ENCODE data around the gene PIAS4.
"Not testable (repeated sequence)": the region's sequence is repeated elsewhere in the genome, so short reads cannot be mapped to it uniquely, and the experiment has no call there.

Gene PIAS4

DNA sequence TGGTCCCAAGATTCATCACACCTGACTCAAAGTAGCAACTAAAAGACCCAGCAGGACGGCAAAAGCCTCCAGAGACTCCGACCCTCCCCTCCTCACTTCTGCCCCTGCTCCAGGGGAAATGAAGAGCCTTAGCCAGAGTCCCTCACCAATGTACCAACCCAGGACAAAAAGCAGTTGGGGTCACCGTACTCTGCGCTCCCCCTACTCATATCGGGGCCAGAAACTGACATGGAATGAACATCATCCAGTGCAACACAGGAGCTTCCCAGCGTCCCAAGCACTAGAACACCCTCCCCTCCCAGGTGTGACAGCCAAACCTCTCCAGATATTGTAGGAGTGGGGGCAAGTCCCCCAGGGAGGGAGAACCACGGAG lies 24.0 kb upstream of the PIAS4 start:
- Mint-ChIP-seq H3K27ac (peak overlapping the region; percentile 98), H3K27me3 (no peaks in the 10 kb centered on the region), H3K9me3 (no peaks in the 10 kb centered on the region), H3K4me3 (peak overlapping the region; percentile 98), H3K36me3 (peaks cover 29% of the 10 kb centered on the region), H3K4me1 (peaks cover 54% of the 10 kb centered on the region)

DNA sequence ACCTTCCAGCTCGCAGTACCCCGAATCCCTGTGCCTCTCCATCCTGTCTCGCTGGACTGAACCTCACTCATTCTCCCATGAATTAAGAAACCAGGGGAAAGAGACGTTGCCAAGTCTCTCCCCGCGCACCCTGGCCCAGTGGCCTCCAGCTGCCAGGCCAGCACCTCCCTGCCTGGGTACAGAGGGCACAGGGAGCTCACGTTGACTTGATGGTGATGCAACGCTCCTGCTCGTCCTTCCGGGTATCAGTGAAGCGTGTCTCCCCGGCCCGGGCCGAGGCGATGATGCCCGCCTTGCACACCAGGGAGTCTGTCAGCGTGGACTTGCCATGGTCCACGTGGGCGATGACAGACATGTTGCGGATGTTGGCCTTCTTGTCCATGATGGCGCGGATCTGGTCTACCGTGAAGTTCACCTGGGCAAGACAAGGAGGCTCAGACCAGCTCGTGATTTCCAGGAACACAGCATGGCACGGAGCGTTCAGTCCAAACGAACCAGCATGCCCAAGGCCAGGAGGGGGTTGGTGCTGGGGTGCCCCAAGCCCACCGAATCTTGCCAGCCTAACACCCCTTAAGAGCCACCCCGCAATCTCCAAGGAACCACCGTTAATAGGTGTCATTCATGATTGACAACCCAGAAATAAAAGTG lies 23.5 kb upstream of the PIAS4 start:
- no peaks in the 10 kb centered on the region for H3K9me3 Mint-ChIP-seq
- peaks cover 51% of the 10 kb centered on the region for H3K4me1 Mint-ChIP-seq
- H3K36me3 Mint-ChIP-seq, result peaks cover 29% of the 10 kb centered on the region
- no peaks in the 10 kb centered on the region for H3K27me3 Mint-ChIP-seq
- peak overlapping the region; percentile 98 for H3K27ac Mint-ChIP-seq
- H3K4me3 Mint-ChIP-seq, result peak overlapping the region; percentile 98

DNA sequence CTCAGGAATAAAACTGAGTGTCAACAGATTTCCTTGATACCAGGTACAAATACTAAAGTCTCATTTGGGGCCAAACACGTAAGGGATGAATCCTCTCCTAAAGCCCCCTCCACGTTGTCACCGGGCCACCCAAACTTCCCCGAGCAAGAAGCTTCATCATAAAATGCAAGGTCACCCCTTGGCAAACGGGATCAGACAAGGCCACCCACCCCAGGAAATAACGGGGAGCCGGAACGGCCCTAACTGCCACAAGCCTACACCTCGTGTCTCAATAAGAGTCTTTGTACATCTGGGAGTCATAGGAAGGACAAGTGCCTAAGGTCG lies 23.0 kb upstream of the PIAS4 start:
- Mint-ChIP-seq H3K36me3 (peaks cover 29% of the 10 kb centered on the region), H3K4me3 (peak overlapping the region; percentile 98), H3K27me3 (no peaks in the 10 kb centered on the region), H3K4me1 (peaks cover 48% of the 10 kb centered on the region), H3K27ac (peak overlapping the region; percentile 98), H3K9me3 (no peaks in the 10 kb centered on the region)

DNA sequence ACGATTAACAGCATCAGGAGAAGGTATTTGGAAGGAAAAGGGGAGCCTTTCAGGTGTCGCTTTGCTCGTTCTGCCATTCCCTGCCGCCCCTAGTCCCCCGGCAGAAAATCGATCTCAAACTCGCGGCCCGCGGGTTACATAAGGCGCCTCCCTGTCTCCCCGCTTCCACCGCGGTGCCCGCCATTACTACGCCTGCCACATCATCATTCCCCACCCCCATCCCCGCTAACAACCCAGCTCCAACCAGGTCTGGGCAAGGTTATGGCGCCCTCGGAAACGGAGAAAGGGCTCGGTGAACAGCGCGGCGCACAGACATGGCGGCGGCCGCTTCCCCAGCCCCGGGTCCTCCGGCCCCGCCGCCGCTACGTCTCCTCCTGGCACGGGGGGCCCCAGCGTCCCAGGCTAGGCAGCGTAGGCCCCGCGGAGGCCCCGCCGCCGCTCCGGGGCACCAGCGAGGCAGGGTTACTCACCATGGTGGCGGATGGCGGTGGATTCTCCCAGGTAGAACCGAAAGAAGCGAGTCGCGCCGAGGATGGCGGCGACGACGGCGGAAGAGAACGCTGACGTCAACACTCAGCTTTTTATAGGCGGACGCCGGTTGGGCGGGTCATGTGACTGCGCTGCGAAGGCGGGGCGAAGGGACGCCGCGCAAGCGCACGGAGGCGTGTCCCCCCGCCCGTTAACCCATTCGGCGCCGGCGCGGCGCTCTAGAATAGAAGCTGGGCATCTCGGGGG lies 22.5 kb upstream of the PIAS4 start, which contains the start of gene EEF2:
Gene EEF2 (minus strand): TSS at position 556 of the 735 bp plus-strand sequence. CDS start 83 bp downstream, at position 473.
- Mint-ChIP-seq H3K27me3 (no peaks in the 10 kb centered on the region), H3K9me3 (no peaks in the 10 kb centered on the region), H3K4me1 (peaks cover 46% of the 10 kb centered on the region), H3K36me3 (peaks cover 29% of the 10 kb centered on the region), H3K27ac (peak within 1 kb of the TSS; percentile 98), H3K4me3 (peak within 1 kb of the TSS; percentile 98)

DNA sequence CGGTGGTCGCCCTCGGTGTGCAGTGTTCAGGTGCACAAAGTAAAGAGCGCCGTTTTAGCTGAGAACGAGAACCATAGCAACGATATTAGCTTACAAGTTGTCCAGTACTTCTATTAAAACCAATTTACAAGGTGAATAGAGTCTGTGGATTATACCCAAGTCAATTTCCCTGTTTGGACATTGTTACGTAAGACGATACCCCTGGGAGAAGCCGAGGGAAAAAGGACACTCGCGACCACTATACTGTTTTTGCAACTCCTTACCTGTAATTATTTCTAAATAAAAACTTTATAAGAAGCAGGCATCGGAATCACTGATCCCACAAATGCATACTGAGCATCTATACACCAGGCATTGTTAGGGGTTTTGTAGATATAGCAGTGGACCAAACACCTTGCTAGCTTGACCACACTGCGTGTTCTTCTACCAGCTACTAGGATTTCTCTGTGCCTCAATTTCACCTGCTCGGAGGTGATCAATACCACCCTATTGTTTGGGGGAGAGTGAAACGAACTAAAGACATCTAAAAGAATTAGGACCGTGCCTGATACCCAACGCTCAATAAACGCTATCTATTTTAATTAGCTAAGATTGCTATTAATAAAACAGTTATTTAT lies 21.8 kb upstream of the PIAS4 start:
- peaks cover 28% of the 10 kb centered on the region for H3K36me3 Mint-ChIP-seq
- H3K4me3 Mint-ChIP-seq, result peak overlapping the region; percentile 98
- H3K27me3 Mint-ChIP-seq, result no peaks in the 10 kb centered on the region
- no peaks in the 10 kb centered on the region for H3K9me3 Mint-ChIP-seq
- peak overlapping the region; percentile 98 for H3K27ac Mint-ChIP-seq
- peaks cover 50% of the 10 kb centered on the region for H3K4me1 Mint-ChIP-seq

DNA sequence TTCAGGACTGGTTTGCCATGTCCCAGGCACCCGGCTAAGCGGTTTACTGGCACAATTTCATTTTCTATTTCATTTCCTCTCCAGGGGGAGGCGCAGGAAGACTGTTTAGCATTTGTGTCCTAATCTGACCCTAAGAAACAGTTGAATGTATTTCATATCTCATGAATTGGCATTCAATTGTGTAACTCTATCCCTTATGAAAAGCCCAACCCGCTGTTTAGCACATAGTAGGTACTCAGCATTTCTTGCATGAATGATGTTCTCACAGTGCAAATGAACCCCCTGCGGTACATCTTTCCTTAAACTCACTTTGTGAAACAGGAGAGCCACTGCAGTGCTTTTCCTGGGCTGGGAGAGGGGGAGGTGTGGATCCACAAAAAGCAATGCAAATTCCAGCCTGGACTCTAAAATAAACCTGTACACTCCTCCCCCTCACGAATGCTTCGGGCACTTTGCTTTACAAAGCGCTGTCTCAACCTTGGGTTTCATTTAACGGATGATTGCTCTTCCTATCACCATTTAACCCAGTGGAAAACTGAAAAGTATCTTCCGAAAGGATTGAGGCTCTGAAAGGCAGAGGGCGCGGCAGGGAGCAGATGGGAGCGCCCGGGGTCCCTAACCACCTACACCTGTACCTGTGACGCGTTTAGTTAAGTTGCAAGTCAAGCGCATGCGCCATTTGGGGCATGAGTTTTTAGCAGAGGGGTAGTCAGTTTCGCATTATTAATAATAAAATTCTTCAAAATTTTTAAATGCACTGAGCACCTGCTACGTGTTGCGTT lies 21.1 kb upstream of the PIAS4 start:
- H3K36me3 Mint-ChIP-seq, result peaks cover 25% of the 10 kb centered on the region
- no peaks in the 10 kb centered on the region for H3K9me3 Mint-ChIP-seq
- no peaks in the 10 kb centered on the region for H3K27me3 Mint-ChIP-seq
- H3K4me3 Mint-ChIP-seq, result peak overlapping the region; percentile 98
- peaks cover 46% of the 10 kb centered on the region for H3K4me1 Mint-ChIP-seq
- peak overlapping the region; percentile 89 for H3K27ac Mint-ChIP-seq

DNA sequence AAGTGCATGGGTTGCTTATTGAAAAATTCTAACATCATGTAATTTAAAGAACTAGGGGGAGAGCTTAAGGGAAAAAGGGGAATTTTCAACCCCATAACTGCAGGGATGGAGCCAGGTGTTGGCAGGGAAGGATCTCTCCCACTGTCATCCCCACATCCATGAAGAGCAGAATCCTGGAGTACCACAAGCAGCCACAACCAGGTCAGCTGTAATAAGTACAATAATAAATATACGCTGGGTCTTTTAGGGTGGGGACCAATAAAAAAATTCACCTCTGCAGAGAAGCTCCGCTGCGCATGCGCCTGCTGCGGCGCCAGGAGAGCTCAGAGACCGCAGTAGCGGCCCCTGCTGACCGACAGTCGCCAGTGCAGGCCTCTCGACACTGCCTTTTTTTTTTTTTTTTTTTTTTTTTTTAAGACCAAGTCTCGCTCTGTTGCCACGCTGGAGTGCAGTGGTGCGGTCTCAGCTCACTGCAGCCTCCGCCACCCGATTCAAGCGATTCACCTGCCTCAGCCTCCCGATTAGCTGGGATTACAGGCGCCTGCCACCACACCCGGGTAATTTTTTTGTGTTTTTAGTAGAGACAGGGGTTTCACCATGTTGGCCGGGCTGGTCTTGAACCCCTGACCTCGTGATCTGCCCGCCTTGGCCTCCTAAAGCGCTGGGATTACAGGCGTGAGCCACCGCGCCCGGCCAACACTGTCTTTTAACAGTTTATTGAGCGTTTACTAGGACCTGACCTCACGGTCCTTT lies 19.7 kb upstream of the PIAS4 start:
- peak overlapping the region; percentile 46 for H3K27ac Mint-ChIP-seq
- H3K4me1 Mint-ChIP-seq, result peaks cover 38% of the 10 kb centered on the region
- H3K27me3 Mint-ChIP-seq, result no peaks in the 10 kb centered on the region
- no peaks in the 10 kb centered on the region for H3K9me3 Mint-ChIP-seq
- peaks cover 22% of the 10 kb centered on the region for H3K36me3 Mint-ChIP-seq
- peak overlapping the region; percentile 78 for H3K4me3 Mint-ChIP-seq

DNA sequence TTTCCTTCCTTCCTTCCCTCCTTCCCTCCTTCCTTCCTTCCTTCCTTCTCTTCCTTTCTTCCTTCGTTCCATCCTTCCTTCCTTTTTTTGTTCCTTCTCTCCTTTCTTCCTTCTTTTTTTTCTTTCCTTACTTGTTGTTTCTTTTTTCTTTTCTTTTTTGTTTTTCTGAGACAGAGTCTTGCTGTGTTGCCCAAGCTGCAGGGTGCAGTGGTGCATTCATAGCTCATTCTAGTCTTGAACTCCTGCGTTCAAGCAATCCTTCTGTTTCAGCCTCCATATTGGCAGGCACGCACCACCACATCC lies 16.8 kb upstream of the PIAS4 start:
- H3K27me3 Mint-ChIP-seq, result no peaks in the 10 kb centered on the region
- H3K27ac Mint-ChIP-seq, result peak overlapping the region; percentile 92
- peak overlapping the region; percentile 23 for H3K4me3 Mint-ChIP-seq
- H3K9me3 Mint-ChIP-seq, result no peaks in the 10 kb centered on the region
- peaks cover 24% of the 10 kb centered on the region for H3K4me1 Mint-ChIP-seq
- no peaks in the 10 kb centered on the region for H3K36me3 Mint-ChIP-seq

DNA sequence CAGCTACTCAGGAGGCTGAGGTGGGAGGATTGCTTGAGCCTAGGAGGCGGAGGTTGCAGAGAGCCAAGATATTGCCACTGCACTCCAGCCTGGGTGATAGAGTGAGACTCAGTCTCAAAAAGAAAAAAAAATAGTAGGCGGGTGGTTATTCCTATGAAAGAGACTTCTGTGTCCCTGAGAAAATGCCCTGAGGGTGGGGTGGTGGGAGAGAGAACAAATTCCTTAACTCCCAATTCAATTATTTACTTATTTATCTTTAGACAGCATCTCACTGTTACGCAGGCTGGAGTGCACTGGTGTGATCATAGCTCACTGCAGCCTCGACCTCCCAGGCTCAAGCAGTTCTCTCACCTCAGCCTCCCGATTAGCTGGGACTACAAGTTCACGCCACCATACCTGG lies 11.9 kb upstream of the PIAS4 start:
- no peaks in the 10 kb centered on the region for H3K9me3 Mint-ChIP-seq
- H3K4me3 Mint-ChIP-seq, result no peak overlapping the region
- no peaks in the 10 kb centered on the region for H3K27me3 Mint-ChIP-seq
- no peak overlapping the region for H3K27ac Mint-ChIP-seq
- H3K4me1 Mint-ChIP-seq, result peaks cover 6% of the 10 kb centered on the region
- H3K36me3 Mint-ChIP-seq, result no peaks in the 10 kb centered on the region

DNA sequence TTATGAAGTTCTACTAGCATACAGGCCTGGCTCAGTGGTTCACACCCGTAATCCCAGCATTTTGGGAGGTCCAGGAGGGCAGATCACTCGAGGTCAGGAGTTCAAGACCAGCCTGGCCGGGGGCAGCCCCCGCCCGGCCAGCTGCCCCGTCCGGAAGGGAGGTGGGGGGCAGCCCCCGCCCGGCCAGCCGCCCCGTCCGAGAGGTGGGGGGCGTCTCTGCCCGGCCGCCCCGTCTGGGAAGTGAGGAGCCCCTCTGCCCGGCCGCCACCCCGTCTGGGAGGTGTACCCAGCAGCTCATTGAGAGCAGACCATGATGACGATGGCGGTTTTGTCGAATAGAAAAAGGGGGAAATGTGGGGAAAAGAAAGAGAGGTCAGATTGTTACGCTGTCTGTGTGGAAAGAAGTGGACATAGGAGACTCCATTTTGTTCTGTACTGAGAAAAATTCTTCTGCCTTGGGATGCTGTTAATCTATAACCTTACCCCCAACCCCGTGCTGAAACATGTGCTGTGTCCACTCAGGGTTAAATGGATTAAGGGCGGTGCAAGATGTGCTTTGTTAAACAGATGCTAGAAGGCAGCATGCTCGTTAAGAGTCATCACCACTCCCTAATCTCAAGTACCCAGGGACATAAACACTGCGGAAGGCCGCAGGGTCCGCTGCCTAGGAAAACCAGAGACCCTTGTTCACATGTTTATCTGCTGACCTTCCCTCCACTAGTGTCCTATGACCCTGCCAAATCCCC lies 8.7 kb upstream of the PIAS4 start:
- H3K4me3 Mint-ChIP-seq, H3K36me3 Mint-ChIP-seq, H3K9me3 Mint-ChIP-seq, H3K27me3 Mint-ChIP-seq, H3K27ac Mint-ChIP-seq, H3K4me1 Mint-ChIP-seq: not testable (repeated sequence)

DNA sequence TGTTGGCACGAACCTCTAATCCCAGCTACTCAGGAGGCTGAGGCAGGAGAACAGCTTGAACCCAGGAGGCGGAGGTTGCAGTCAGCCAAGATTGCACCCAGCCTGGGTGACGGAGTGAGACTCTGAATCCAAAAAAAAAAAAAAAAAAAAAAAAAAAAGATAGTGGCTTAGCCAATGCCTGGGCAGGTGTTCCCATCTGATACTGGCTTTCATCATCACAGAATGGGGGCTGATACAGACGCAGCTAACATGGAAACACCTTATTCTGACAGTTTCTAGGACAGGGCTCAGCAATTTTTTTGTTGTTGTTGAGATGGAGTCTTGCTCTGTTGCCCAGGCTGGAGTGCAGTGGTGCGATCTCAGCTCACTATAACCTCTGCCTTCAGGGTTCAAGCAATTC lies 6.7 kb upstream of the PIAS4 start:
- not testable (repeated sequence) for H3K4me1 Mint-ChIP-seq

DNA sequence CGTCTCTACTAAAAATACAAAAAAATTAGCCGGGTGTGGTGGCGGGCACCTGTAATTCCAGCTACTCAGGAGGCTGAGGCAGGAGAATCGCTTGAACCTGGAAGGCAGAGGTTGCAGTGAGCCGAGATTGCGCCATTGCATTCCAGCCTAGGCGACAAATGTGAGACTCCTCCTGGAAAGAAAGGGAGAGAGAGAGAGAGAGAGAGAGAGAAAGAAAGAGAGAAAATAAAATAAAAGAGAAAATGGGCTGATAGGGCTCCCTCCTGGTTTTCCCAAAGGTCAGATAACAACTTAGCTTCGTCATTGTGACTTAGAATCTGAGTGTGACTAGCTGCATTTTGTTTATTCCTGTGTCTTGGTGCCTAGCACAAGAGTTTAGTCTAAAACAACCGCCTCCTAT lies 2.1 kb upstream of the PIAS4 start:
- not testable (repeated sequence) for H3K27ac Mint-ChIP-seq, H3K36me3 Mint-ChIP-seq, H3K9me3 Mint-ChIP-seq, H3K27me3 Mint-ChIP-seq
- Mint-ChIP-seq H3K4me1 (peaks cover 22% of the 10 kb centered on the region), H3K4me3 (peak overlapping the region; percentile 19)

More for the DNA sequence above, 6.7 kb upstream of the PIAS4 start:
- H3K27ac Mint-ChIP-seq, H3K36me3 Mint-ChIP-seq, H3K4me3 Mint-ChIP-seq, H3K27me3 Mint-ChIP-seq, H3K9me3 Mint-ChIP-seq: not testable (repeated sequence)

DNA sequence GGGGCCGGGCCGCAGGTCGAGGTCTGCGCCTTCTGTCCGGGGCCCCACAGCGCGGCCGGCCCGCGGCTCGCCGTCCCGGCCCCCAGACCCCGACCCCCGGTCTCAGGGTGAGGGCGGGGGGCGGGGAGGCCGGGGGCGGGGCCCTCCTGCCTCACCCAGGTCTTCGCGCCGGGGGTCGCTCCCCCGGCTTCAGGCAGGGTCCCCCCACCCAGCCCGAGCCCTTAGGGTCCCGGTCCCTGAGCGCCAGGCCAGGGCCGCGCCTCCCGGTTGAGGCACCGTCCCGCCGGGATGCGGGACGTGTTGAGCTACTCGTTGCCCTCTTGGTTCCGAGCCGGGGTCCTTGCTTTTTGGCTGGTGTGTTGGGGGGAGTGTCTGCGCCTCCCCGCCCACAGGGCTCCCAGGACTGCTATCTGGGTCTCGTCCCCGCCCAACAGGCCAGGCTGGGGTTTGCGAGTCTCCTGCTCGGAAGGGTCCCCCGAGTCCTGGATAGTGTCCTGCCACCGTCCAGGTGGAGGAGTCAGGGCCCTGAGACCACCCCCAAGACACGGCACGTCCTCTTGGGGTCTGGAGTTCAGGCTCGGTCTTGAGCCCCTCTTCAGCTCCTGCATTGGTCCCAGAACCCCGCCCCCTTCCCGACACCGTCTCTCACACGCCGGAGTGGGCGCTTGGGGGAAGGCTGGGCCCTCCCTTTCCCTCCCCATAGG lies 452 bp downstream of the PIAS4 start:
- no peaks in the 10 kb centered on the region for H3K9me3 Mint-ChIP-seq

DNA sequence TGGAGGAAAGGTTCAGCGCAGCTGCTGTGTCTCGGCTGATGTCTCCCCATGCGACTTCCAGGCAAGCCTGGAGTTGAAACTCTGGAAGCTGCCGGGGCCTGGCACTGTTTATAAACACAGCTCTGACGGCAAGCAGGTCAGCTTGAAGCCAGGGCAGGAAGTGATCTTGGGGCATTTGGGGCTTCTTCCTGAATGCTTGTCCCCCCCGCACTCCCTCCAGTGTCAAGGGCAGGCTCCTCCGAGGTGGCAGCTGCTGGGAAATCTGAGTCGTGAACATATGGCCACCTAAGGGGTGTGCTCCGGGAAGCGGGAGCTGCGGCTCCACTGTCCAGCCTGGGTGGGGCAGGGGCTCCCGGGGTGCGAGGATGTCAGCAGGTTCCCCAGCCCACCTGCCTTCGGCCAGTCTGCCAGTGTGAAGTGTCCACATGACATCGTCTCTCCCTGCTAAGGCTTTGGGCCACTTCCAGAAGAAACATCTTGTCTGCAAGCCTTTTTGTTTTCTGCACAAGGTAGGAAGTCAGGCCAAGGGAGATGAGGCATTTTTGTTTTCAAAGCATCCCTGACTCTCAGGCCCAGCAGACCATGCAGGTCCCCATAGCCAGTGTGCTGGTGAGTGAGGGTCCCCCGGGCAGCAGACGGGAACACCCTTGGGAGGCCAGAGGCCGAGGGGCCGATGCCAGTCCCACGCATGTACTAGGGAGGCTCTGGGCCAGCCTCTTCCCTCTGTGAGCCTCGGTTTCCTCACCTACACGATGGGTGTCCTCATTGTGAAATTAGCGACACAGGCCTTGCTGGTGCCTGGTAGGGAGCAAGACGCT lies 2.7 kb downstream of the PIAS4 start:
- H3K4me3 Mint-ChIP-seq, result no peak overlapping the region
- no peak overlapping the region for H3K27ac Mint-ChIP-seq
- peaks cover 44% of the 10 kb centered on the region for H3K4me1 Mint-ChIP-seq
- peaks cover 4% of the 10 kb centered on the region for H3K36me3 Mint-ChIP-seq
- no peaks in the 10 kb centered on the region for H3K27me3 Mint-ChIP-seq
- H3K9me3 Mint-ChIP-seq, result no peaks in the 10 kb centered on the region

More for the DNA sequence above, 452 bp downstream of the PIAS4 start:
- Mint-ChIP-seq H3K36me3 (peaks cover 4% of the 10 kb centered on the region), H3K27ac (peak overlapping the region; percentile 82), H3K27me3 (no peaks in the 10 kb centered on the region), H3K4me1 (peaks cover 38% of the 10 kb centered on the region), H3K4me3 (peak overlapping the region; percentile 92)
